Measurements from ENCODE around the gene CCL5.

The CCL5 gene

DNA sequence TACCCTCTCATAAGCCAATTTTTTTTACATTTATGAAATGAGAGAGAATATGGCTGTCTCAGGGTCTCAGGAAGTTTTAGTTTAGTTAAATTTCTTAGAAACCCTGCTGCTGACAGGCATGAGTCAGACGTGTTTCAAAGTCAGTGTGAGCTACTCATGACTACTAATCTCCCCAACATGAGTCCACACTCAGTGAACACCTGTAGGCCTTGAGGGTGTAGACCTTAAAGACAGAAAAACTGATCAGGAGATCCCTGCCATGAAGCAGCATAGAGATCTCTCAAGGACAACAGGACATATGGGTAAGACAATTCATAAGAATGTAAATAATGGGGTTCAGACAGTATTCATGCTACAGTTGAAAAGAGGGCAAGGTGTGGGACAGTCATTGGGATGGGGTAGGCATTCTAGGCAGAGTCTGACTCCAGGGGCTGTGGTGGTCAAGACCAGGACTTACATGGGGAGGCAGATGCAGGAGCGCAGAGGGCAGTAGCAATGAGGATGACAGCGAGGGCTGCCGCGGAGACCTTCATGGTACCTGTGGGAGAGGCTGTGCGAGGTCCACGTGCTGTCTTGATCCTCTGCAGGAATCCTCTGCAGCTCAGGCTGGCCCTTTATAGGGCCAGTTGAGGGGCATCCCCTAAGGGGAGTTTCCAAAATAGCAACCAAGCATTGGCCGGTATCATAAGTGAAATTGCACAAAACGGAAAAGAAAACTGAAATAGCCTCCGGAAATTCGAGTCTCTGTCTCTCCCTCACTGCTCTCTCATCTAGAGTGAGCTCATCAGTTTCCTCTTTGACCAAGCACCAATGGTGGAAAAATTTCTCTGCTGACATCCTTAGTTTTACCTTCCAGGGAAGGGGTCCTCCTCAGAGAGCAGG lies at the start of gene CCL5:
Gene CCL5, minus strand, starts transcription at position 588 of the 882 bp plus-strand sequence.
- no peak for DNase-seq

DNA sequence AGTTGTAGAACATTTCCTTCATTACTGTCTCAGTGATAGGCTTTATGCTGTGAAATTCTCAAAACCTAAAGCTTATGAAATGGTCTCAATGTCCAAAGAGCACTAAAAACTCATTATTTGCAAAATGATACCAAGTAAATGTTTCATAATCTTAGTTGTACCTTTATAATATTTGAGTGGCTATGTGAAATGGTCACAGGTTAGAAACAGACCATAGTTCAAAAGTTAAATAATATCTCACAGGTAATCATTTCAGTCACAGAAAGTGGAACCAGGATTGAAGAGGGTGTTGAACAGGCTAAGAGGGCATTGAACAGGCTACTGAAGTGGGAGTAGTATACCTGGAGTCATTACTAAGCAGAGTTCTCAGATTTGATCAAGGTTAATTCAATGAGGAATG lies 47.6 kb upstream of the CCL5 start:
- no peak for DNase-seq

DNA sequence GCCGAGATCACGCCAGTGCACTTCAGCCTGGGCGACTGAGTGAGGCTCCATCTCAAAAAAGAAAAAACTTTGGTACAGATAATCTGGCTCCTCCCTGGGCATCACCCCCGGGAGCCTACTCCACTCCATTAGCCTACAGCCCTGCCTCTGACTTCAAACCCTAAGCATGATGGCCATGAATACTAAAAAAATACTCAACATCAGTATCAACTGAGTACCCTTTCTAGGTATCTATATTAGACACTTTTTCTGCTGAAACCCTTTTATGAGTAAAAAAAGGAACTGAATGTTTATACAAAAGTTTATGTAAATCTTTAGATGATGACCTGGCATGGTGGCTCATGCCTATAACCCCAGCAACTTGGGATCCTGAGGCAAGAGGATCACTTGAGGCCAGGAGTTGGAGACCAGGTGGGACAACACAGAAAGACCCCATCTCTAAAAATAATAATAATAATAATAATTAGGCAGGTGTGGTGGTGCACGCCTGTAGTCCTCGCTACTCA lies 43.5 kb upstream of the CCL5 start:
- no peak for DNase-seq

DNA sequence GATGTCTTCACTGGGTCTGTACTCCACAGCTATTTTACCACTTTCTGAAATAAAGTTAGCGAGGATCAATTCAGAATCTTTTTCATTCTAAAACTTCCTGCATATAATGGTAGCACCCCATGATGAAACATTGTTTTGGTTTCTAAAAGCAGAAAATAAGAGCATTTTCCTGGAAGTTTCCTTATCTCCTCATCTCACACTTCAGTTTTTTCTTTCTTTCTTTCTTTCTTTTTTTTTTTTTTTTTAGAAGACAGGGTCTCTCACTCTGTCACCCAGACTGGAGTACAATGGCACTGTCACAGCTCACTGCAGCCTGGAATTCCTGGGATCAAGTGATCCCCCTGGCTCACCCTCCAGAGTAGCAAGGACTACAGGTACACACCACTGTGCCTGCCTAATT lies 40.1 kb upstream of the CCL5 start:
- DNase-seq: no peak

DNA sequence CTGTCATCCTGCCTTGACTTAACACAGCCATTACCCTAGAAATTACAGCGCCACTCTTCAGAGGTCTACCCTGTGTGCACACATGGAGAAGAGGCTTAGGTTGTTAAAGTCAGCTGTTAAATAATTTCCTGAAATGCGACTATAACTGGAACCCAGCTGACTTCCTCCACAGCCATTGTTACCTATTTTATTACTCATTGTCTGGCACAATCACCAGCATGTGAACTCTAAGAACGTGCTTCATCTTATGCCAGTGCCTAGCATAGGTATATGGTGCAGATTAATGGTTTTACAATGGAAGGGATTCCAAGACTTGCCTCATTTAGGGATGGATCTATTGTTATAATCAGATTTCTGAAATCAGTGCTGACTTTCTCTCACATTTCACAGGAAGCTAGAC lies 38.5 kb upstream of the CCL5 start:
- no peak for DNase-seq

DNA sequence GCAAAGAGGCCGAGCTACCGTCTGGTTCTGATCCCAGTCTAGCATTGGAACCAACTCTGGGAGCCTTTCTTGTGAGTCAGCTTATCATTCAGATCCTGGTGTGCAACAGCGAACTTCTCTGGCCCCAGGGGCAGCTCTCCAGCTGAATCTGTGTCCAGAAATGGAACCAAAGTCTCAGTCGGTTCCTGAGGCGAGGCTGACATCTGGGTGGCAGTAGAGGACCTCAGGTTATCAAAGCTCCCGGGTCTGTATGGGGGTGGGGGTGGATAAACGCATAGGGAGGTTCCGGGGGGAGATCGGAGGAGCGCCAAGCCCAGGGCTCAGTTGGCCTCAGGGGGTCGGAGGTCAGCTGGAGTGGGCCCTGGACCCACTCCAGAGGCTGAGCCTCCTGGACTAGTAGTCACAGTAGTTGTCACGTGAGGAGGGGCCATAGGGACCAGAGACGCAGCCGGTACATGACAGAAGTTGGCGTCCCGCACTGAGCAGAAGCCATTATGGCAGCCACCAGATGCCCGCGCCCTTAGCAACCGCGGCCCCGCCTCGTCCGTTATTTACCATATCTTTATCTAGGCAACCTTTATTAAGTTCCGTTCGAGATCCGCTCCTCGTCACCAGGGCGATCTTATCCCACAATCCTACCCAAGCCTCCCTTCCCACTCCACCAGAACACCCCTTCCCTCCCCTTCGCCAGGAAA lies 37.5 kb upstream of the CCL5 start:
- DNase-seq: no peak

DNA sequence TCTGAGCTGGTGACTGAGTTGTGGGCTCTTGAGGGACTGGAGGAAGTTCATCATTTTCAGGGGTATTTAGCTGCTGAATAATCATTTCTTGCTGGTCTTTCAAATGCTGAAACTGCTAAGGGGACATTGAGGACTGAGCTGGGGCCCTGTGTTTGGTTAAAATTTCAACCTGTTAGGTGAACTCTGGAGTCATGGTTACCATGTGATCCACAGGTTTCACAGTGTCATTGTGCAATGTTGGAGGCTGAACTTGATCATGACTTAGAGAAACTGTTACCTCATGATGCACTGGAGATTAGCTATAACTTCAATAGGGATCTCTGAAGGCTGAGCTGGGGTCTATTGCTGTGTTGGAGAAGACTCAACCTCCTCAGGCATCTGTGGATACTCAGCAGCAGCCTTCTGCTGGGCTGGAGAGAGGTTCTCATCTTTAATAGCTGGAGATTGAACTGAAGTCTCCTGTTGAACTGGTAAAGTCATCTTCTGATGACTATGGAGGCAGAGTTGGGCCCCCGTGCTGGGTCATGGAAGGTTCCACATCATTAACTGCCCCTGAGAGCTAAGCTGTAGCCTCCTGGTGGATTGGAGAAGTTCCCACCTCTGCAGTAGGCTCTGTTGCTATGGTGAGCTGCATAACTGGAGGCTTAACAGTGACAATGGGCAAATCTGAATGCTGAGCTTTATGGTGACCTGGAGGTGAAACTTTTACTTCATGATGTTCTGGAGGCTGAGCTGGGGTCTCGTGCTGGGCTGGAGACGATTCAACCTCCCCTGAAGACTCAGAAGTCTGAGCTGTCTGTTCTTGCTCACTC lies 35.2 kb upstream of the CCL5 start:
- DNase-seq: no peak

DNA sequence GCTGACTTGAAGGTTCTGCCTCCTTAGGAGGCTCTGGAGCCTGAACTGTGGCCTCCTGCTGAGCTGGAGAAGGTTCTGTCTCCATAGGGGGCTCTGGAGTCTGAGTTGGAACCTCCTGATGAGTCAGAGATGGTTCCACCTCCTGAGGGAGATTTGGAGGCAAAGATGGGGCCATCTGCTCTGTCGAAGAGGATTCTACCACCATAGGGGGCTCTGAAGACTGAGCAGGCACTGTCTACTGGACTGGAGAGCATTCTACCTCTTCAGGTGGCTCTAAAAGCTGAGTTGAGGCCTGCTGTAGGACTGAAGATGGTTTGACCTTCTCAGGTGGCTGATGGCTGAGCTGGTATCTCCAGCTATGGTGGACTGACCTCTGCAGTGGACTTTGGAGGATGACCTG lies 34.2 kb upstream of the CCL5 start:
- no peak for DNase-seq

DNA sequence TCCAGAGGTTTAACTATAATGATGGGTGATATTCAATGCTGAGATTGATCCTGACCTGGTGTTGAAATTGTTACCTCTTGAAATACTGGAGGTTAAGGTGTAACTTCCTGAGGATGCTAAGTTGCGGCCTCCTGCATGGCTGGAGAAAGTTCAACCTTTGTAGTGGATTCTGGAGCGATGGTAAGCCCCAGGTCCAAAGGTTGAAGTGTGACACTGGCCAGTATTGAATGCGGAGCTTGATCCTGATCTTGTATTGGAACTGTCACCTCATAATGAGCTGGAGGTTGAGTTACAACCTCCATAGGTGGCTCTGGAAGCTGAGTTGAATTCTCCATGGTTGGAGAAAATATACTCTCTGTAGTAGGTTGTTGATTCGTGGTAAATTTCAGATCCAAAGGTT lies 33.4 kb upstream of the CCL5 start:
- no peak for DNase-seq

DNA sequence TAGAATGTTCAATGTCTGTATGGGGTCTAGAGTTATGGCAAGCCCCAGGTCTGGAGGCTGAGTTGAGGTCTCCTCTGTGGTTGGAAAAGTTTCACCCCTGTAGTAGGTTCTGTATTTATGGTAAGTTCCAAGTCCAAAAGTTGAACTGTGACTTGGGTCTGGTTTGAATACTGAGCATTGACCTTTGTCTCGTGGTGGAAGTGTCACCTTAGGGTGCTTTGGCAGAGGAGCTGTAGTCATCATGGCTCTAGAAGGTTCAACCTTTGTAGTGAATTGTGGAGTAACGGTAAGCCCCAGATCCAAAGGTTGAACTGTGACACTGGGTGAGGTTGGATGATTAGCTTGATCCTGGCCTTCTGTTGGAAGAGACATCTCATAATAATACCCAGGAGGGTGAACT lies 32.8 kb upstream of the CCL5 start:
- DNase-seq: no peak

DNA sequence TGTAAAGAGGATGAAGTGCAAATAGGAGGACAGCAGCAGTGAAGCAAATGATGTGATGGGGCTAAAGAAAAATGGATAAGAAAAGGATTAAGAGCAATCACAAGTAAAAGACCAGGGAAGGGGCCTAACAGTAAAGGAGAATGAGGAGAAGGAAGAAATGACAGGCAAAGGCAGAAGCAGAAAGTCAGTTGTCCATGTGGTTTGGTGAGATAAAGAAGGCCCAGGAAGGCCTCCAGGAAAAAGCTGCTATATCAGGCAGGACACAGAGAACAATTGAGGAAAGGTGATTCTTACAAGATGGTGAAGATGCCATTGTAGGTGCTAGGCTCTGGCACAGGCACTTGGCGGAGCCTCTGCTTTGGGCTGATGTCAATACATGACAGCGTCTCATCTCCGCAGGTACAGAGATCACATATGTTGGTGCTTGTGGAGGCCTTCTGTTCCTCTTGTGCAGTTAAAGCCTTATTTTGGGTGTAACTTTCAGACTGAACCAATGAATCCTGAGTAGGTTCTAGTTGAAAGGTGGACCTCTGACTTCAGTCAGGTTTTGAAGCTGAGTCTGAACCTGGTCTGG lies 32.3 kb upstream of the CCL5 start:
- DNase-seq: no peak

DNA sequence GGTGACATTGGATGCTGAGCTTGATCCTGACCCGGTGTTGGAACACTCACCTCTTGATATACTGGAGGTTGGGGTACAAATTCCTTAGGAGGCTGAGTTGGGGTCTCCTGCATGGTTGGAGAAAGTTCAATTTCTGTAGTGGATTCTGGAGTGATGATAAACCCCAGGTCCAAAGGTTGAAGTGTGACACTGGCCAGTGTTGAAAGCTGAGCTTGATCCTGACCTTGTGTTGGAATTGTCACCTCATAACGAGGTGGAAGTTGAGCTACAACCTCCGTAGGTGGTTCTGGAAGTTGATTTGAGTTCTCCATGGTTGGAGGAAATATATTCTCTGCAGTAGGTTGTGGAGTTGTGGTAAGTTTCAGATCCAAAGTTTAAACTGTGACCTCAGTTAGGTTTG lies 29.2 kb upstream of the CCL5 start:
- no peak for DNase-seq

DNA sequence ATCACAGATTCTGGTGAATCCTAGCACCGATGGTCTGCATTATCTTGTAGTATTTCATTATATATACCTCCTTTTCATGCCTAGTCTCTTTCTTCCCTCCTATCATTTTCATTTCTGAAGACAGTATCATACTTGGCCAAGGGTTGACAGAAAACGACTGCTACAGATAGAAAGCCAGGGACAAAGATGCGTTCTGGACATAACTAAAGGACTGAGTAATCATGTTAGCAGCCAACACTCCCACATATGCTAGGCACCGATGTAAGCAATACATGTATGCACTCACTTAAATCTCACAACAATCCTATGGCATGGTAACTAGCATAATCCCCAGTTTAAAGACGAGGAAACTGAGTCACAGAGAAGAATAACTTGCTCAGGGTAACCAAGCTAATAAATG lies 27.5 kb upstream of the CCL5 start:
- DNase-seq: no peak

DNA sequence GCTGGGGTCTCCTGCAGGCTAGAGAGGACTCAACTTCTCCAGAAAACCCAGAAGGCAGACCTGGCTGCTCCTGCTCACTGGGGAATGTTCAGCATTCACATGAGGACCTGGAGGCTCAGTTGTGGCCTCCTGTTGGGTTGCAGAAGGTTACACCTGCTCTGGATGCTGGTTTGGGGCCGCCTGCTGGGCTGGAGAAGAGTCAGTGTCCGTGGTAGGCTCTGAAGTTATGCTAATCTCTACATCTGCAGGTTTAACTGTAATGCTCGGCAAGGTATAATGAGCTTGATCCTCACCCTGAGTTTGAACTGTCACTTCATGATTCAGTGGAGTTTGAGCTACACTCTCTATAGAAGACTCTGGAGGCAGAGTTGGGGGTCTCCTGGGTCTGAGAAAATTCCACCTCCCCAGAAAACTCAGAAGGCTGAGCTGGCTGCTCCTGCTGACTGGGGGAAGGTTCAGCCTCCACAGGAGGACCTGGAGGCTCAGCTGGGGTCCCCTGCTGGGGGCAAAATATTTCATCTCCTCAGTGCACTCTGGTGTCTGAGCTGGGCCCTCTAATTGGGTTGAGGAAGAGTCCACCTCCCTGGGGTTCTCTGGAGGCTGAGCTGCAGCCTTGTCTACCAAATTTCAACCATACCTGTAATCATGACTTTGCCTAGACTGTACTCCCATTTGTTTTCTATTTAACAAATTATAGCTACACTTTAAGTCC lies 26.9 kb upstream of the CCL5 start:
- DNase-seq: no peak

DNA sequence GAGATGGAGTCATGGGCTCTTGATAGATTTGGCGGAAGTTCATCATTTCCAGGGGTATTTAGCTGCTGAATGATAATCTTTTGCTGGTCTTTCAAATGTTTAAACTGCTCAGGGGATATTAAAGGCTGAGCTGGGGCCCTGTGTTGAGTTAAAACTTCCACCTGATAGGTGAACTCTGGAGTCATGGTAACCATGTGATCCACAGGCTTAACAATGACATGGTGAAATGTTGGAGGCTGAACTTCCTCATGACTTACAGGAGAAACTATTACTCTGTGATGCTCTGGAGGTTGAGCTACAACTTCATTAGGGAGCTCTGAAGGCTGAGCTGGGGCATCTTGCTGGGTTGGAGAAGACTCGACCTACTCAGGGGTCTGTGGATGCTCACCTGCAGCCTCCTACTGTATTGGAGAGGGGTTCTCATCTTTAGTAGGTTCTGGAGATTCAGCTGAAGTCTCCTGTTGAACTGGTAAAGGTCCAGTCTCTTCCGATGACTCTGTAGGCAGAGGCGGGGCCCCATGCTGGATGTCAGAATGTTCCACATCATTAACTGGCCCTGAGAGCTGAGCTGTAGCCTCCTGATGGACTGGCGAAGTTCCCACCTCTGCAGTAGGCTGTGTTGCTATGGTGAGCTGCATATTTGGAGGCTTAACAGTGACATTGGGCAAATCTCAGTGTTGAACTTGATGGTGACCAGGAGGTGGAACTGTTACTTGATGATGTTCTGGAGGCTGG lies 26.2 kb upstream of the CCL5 start:
- no peak for DNase-seq

DNA sequence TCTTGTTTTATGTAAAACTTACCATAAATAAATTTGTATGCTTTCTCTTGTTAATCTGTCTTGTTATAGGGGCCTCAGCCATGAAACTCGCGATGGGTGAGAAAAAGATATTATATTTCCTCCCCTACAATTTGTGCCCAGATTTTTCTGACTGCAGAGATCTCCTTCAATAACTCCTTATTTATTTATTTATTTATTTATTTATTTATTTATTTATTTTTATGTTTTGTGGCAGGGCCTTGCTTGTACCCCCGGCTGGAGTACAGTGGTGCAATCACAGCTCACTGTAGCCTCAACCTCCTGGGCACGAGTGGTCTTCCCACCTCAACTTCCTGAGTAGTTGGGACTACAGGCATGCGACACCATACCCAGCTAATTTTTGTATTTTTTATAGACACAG lies 23.3 kb upstream of the CCL5 start:
- DNase-seq: no peak

DNA sequence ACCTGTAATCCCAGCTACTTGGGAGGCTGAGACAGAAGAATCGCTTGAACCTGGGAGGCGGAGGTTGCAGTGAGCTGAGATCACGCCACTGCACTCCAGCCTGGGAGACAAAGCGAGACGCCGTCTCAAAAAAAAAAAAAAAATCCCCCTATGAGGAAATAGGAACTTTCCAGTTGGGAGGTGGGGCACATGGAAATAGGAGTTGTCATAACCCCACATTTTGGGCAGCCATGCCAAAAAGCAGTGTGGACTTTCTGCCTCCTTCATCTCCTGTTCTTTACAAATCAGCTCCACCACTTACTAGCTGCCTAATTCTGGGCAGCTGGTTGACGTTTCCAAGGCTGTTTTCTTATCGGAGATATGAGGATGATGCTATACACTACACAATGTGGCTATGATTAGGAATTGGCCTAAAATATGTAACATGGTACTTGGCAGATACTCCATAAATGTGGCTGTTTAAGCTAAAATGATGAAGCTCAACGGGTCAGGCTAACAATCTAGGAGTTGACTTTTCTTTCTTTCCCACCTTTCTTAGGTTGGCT lies 21.5 kb upstream of the CCL5 start:
- DNase-seq: no peak

DNA sequence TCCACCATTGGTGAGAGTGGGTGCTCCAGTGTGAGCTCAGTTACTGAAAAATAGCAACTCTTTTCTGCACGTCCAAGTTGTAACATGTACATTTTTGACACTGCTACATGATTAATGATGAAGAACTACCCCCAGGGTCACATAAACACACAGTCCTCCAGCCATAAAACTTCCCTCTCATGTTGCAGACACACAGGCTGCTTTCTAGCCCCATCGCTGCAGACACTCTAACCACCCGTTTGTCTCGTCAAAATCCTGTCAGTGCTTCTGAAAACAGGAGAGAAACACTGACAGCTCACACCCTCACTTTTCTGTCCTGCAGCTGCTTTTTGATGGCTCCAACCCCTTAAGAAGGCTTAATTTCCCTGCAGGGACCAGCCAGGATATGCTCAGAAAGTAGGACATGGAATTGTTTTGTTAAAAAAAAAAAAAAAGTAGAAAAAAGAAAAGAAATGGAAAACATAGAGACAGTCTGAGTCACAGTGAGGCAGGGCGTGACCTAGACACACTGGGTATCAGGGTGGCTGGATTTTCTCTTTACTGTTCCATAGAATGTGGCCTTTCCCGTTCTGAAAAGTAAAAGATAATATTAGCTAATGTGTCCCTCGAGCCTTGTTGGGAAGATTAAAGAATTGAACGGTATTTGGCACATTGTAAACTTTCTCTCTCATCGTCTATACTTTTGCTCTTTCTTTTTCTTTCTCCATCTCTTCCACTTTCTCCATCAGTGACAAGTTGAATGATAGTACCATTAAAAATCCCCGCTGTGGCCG lies 20.7 kb upstream of the CCL5 start:
- no peak for DNase-seq

DNA sequence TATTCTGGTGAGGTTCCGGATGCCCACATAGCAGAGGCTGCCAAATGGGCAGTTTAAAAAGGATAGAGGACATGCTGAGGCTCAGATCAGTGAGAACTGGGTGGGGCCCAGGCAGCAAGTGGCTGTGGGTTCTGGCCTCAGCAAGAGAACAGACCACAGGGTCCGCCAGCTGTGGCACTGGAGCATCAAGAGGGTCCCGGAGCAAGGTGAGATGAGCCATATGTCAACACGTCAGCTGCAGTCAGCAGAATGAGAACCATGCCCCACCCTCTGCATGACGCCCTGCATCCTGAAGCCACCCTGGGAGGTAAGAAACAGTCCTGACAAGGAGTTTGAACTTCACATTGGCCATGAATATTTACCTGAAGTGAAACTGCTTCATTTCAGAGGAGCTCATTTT lies 20.1 kb upstream of the CCL5 start:
- no peak for DNase-seq

DNA sequence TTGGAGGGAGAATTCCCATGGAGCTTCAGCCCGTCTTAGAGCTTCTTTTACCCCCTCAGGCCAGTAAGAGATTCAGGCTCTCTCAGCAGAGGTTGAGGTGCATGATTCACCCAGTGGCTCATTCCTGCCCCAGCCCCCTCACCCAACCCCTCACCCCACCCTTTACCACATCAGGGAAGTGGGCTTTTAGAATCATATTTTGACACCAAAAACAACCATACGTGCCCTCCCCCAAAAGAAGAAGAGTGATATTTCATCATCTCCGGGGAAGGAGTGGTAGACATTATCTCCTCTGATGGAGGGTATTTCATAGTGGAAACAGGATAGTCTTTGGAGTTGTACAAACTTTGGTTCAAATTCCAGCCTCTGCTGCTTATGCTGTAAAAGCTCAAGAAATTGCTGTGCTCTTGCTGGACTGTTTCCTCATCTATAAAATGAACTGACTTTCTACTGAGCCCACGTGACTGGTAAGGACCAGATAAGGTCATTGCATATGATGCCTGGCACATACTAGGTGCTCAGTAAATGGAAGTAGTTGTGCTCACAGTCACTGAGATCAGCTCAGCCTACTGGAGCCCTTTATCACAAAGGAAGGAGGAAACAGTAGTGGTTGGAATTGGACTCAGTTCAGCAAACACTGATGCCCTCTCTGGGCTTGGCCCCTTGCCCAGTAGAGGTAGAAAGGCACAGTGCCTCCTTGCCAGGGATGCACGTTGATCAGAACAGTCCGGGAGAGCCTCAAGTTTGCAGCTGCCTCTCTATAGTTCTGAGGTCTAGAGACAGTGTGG lies 18.3 kb upstream of the CCL5 start:
- DNase-seq: peak; percentile 41

All from DMS153 (cell line).